ENCODE data around the gene C17orf113.

C17orf113 gene

GRCh38 chr17:42055496-42055895 lies 5.1 kb upstream of the C17orf113 start:
- Mint-ChIP-seq H3K27ac (no peak overlapping the region), H3K4me3 (no peak overlapping the region), H3K4me1 (peaks cover 6% of the 10 kb centered on the region), H3K27me3 (peaks cover 10% of the 10 kb centered on the region), H3K9me3 (no peaks in the 10 kb centered on the region), H3K36me3 (no peaks in the 10 kb centered on the region)

DNA sequence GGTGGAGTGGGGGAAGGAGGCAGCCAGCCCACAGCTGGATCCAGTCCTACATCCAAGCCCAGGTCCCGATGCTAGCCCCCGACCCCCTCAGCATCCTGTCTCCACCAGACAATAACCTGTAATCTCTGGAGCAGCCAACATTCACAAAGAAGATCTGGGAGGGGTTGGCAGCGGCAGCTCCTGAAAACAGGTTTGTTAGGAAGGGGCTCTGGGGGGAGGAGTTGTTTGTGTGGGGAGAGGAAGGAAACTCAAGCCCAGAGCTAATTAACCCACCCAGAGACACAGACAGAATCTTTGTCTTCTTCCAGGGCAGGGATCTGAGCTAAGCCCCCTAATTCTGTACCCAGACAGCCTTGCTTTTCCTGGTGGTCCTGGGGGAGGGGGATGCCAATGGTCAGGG lies 4.6 kb upstream of the C17orf113 start:
- peaks cover 6% of the 10 kb centered on the region for H3K4me1 Mint-ChIP-seq
- H3K27me3 Mint-ChIP-seq = peaks cover 10% of the 10 kb centered on the region
- no peaks in the 10 kb centered on the region for H3K36me3 Mint-ChIP-seq
- no peaks in the 10 kb centered on the region for H3K9me3 Mint-ChIP-seq
- no peak overlapping the region for H3K4me3 Mint-ChIP-seq
- no peak overlapping the region for H3K27ac Mint-ChIP-seq

DNA sequence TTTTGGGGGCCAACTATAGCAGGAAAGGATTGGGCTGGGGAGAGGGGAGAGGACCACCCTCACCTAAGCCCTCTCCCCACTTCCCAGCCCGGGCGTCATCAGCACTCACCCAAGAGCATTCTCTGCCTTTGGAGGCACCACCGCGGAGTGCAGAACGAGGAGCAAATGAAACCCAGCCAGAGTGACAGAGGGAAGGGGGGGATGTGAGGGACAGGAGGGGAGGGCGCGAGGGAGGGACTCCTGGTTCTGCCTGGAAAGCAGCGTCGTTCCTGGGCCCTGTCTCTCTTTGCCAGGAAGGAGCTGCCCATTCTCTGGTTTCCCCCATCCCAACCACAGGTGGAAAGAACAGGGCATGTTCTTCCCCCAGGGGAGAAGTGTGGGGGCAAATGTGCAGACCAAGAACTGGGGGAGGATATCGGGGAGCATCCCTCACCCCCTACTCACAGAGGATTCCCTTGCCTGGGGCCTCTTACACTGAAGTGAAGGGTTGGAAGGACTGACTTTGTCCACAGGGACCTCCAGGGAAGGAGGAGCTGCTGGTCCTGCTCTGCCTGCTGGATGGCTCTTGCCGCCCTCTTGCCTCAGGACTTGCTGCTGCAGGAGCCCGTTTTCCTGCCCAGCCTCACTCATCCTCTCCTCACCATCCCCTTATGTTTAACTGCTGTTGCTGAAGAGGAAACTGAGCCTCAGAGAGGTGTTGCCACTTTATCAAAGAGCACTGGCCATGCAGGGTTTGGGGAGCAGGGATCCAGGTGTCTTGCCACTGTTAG lies 3.5 kb upstream of the C17orf113 start:
- H3K4me3 Mint-ChIP-seq = no peak overlapping the region
- no peak overlapping the region for H3K27ac Mint-ChIP-seq
- no peaks in the 10 kb centered on the region for H3K9me3 Mint-ChIP-seq
- H3K36me3 Mint-ChIP-seq = no peaks in the 10 kb centered on the region
- peaks cover 6% of the 10 kb centered on the region for H3K4me1 Mint-ChIP-seq
- H3K27me3 Mint-ChIP-seq = peaks cover 10% of the 10 kb centered on the region

GRCh38 chr17:42052346-42052877 lies 2.0 kb upstream of the C17orf113 start:
- H3K27ac Mint-ChIP-seq = no peak overlapping the region
- H3K9me3 Mint-ChIP-seq = no peaks in the 10 kb centered on the region
- H3K27me3 Mint-ChIP-seq = peaks cover 10% of the 10 kb centered on the region
- no peak overlapping the region for H3K4me3 Mint-ChIP-seq
- H3K36me3 Mint-ChIP-seq = no peaks in the 10 kb centered on the region
- peaks cover 6% of the 10 kb centered on the region for H3K4me1 Mint-ChIP-seq

DNA sequence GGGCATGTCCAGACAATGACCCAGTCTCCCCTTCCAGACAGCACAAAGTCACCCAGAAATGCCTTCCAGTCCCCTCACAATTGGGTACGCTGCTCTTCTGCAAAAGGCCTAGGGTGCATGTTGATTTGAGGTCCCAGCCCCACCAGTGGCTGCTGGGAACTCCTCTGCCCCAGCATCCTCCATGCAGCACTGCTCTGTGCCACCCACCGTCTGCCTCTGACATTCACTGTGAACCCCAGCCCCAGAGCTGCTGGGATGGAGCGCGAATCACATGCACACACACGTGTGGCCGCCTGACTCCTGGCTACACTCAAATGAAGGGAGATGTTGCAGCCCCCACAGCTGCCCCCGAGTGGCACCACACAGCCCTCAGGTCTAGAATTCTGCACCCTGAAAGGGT lies 1.2 kb upstream of the C17orf113 start:
- peak overlapping the region; percentile 31 for H3K4me3 Mint-ChIP-seq
- no peak overlapping the region for H3K27ac Mint-ChIP-seq
- no peaks in the 10 kb centered on the region for H3K9me3 Mint-ChIP-seq
- H3K27me3 Mint-ChIP-seq = peaks cover 10% of the 10 kb centered on the region
- no peaks in the 10 kb centered on the region for H3K36me3 Mint-ChIP-seq
- H3K4me1 Mint-ChIP-seq = peaks cover 6% of the 10 kb centered on the region

- H3K27ac Mint-ChIP-seq = no peak overlapping the region
- peaks cover 10% of the 10 kb centered on the region for H3K27me3 Mint-ChIP-seq
- peaks cover 6% of the 10 kb centered on the region for H3K4me1 Mint-ChIP-seq
- no peaks in the 10 kb centered on the region for H3K36me3 Mint-ChIP-seq
- peak overlapping the region; percentile 74 for H3K4me3 Mint-ChIP-seq
- no peaks in the 10 kb centered on the region for H3K9me3 Mint-ChIP-seq
These were observed 606 bp upstream of the C17orf113 start for GRCh38 chr17:42051013-42051400.

DNA sequence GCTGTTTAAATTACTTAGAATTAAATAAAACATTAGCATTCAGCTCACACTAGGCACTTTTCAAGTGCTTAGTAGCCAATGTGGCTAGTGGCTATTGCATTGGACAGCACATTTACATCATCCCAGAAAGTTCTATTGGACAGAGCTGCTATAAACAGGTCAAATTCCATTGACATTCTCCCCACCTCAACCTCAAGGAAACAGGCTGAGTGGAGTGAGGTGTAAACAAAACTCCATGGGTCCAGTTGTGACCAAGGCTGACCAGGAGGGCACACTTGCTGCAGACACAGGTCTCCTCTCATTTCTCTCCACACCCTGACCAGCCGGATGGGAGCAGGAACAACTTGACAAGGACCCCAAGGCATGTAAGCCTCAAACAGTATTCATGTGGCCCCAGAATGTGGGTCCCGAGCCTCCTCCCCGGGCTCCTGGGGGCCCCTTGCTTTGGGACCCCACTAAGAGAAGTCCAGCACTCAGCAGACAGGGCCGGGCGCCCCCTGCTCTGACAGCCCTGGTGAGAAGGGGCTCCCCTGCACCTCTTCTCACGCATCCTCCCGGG lies 488 bp downstream of the C17orf113 start:
- Mint-ChIP-seq H3K27me3 (peaks cover 10% of the 10 kb centered on the region), H3K4me1 (peaks cover 6% of the 10 kb centered on the region), H3K9me3 (no peaks in the 10 kb centered on the region), H3K27ac (no peak overlapping the region), H3K4me3 (peak overlapping the region; percentile 66), H3K36me3 (no peaks in the 10 kb centered on the region)

- H3K27ac Mint-ChIP-seq = no peak overlapping the region
- H3K4me3 Mint-ChIP-seq = no peak overlapping the region
- H3K9me3 Mint-ChIP-seq = no peaks in the 10 kb centered on the region
- H3K27me3 Mint-ChIP-seq = peaks cover 2% of the 10 kb centered on the region
- H3K4me1 Mint-ChIP-seq = peaks cover 6% of the 10 kb centered on the region
- H3K36me3 Mint-ChIP-seq = no peaks in the 10 kb centered on the region
These were observed 3.1 kb downstream of the C17orf113 start for GRCh38 chr17:42047343-42047742.

- H3K27ac Mint-ChIP-seq = no peak overlapping the region
- no peak overlapping the region for H3K4me3 Mint-ChIP-seq
- H3K36me3 Mint-ChIP-seq = no peaks in the 10 kb centered on the region
- no peaks in the 10 kb centered on the region for H3K27me3 Mint-ChIP-seq
- H3K9me3 Mint-ChIP-seq = no peaks in the 10 kb centered on the region
- peaks cover 2% of the 10 kb centered on the region for H3K4me1 Mint-ChIP-seq
These were observed 4.7 kb downstream of the C17orf113 start for GRCh38 chr17:42045719-42046118.

DNA sequence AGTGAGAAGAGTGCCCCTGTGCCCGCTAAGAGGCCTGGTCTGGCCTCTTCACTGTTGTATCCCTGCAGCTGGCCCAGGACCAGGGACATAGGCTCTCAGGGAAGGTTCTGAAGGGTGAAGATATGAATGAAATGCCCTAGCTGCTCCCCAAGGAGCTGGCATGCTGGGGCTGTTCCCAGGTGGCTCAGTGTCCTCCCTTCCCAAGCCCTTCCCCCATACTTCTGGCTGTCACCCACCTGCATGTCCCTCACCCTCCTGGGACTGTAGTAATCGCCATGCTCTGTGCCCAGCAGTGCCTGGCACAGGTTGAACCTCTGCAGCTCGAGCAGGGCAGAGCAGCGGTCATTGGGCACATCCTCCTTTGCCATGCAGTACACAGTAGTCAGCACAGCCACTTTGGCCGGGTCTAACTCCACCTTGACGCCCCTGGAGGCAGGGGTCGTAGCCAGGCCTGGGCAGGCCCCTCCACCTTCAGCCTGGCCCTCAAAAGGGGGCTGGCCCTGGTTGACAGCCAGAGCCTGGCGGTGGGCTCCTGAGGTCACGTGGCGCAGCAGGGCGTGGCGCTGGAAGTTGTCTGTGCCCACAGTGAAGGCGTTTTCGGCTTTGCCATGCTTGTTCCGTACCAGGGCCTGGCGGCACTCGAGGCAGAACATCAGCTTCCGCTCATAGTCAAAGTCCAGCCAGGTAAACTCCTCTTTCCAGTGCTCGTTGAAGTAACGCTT lies 7.6 kb downstream of the C17orf113 start:
- Mint-ChIP-seq H3K27me3 (peaks cover 2% of the 10 kb centered on the region), H3K27ac (no peak overlapping the region), H3K4me1 (no peaks in the 10 kb centered on the region), H3K9me3 (no peaks in the 10 kb centered on the region), H3K4me3 (no peak overlapping the region), H3K36me3 (no peaks in the 10 kb centered on the region)

DNA sequence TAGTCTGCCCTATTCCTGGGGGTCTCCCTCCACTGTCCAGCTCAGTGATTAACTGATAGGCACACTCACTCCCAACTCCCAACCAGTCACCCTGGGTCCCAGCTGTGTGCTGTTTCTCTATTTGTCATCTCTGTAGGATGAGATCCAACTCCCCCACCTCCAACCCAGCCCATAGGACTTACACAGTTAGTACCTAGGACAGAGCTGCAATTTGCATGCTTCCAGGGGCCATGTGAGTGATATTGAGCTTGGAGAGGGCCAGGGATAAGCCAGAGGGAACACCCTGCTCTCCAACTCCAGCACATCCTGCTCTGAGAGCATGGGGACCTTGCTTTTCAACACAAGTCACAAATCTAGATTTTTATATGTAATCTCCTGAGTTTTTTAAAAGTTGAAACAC lies 8.8 kb downstream of the C17orf113 start:
- no peak overlapping the region for H3K27ac Mint-ChIP-seq

DNA sequence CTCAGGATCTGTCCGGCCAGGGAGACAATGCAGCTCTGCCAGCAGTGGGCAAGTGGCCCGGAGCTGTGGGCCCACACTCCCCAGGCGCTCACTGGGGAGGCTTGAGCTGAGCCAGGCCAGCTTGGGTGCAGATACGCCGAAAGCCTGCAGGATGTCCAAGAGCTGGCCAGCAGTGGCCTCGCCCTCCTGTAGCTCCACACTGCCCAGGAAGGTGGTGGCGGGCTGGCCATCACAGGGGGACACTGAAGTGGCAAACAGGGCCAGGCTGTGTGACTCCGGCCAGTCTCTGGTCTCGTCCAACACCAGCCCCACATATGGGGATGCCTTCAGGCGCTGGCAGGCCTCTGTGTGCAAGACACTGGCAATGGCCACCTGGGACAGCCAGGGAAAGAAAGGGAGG lies 9.6 kb downstream of the C17orf113 start:
- no peak overlapping the region for H3K4me3 Mint-ChIP-seq
- peaks cover 5% of the 10 kb centered on the region for H3K27me3 Mint-ChIP-seq
- no peaks in the 10 kb centered on the region for H3K9me3 Mint-ChIP-seq
- no peaks in the 10 kb centered on the region for H3K4me1 Mint-ChIP-seq
- H3K36me3 Mint-ChIP-seq = no peaks in the 10 kb centered on the region
- H3K27ac Mint-ChIP-seq = no peak overlapping the region

More for the DNA sequence above, 8.8 kb downstream of the C17orf113 start:
- Mint-ChIP-seq H3K9me3 (no peaks in the 10 kb centered on the region), H3K36me3 (no peaks in the 10 kb centered on the region), H3K4me1 (no peaks in the 10 kb centered on the region), H3K27me3 (peaks cover 5% of the 10 kb centered on the region), H3K4me3 (no peak overlapping the region)

- Mint-ChIP-seq H3K36me3 (no peaks in the 10 kb centered on the region), H3K27ac (no peak overlapping the region), H3K27me3 (peaks cover 5% of the 10 kb centered on the region), H3K4me3 (no peak overlapping the region), H3K4me1 (no peaks in the 10 kb centered on the region), H3K9me3 (no peaks in the 10 kb centered on the region)
These were observed 10.3 kb downstream of the C17orf113 start for GRCh38 chr17:42039794-42040763.

DNA sequence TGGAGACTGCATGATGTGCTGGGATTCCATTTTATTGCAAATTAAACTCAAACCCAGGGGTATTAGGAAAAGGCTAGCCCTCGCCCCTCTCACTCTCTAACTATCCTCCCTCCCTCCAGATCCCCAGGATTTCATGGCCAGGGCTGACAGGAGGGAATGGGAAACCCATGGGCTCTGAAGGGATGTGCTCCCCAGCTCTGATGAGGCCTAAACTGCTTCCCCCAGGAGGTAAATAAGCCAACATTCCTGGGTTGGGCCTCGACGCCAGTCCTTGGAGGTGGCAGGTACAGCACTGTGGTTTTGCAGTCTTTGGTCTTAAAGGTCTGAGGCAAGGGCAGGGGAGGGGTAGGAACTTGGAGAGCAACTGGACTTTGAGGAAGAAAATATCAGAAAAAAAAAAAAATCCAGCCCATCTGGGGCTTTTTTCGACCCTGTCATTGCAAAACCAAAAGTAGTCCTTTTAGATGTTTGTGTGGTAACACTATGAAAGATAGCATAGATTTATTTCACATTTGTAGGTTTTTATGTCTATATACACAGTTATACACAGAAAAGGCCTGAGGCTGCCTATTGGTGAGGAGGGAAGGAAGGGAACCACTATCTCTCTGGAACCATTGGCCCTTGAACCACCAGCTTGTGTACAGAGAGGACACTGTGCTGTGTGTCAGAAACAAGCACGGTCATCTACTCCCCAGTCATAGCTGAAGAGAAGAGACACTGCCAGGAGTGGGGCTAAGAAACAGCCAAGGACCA lies 12.0 kb downstream of the C17orf113 start:
- H3K27me3 Mint-ChIP-seq = peaks cover 5% of the 10 kb centered on the region
- H3K27ac Mint-ChIP-seq = no peak overlapping the region
- peaks cover 8% of the 10 kb centered on the region for H3K4me1 Mint-ChIP-seq
- H3K4me3 Mint-ChIP-seq = no peak overlapping the region
- no peaks in the 10 kb centered on the region for H3K9me3 Mint-ChIP-seq
- no peaks in the 10 kb centered on the region for H3K36me3 Mint-ChIP-seq
